GM19238 (cell line): ENCODE results near the gene PAX2.

Source experiments
- DNase-seq: peaks from one replicate; pipeline ENCODE4 v3.0.0; 2011; ENCODE audit warnings: low spot score; ENCODE audit not compliant: insufficient read length

PAX2 gene

GRCh38 chr10:100788002-100788903, 42.9 kb downstream of the PAX2 start:
- no peak for DNase-seq

GRCh38 chr10:100790761-100791208, 45.4 kb downstream of the PAX2 start:
- no peak for DNase-seq

DNA sequence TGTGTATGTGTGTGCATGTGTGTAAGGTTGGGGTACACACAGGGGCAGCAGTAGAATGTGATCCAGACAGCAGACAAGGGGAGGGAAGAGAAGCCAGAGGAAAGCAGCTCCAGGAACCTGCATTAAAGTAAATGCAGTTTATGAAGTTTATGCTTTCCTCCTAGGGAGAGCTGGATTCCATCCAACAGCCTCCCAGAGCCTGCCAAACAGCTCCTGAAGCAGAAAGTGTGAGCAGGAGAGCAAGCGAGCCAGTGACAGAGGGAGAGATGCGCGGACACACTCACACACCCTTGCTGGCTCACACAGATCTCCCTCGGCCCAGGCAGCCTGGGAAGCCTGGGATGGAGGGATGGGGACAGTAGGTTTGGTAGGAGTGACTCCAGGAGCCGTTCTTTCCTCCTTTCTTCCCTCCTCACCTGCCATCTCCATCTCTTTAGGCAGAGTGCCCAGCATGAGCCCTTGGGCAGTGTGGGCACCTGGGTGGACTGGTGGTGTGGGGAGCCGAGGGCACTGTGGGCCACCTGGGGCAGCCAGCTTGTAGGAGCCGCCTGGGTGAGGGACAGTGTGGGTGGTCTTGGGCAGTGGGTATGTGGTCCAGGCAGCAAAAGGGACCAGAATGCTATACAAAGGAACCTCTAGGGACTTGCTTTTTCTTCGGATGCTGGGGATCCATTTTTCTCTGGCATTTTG, 46.1 kb downstream of the PAX2 start:
- no peak for DNase-seq

DNA sequence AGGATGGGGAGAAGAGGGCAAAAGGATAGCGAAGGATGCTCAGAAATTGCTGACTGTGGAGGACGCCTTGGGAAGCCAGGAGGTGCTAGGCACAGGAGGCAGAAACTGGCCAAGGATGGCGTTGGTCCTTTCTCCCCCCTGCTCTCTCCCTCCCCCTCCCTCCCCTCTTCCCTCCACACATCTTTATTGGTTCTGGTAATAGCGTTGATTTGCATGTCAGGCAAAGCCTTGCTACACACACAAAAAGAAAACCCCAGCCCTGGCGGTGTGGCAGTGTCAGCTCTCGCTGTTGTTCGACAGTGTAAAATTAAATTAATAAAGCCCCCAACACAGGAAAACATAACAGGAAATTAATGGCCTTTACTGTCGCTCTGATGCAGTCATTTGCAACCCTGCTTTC, 47.2 kb downstream of the PAX2 start:
- no peak for DNase-seq

DNA sequence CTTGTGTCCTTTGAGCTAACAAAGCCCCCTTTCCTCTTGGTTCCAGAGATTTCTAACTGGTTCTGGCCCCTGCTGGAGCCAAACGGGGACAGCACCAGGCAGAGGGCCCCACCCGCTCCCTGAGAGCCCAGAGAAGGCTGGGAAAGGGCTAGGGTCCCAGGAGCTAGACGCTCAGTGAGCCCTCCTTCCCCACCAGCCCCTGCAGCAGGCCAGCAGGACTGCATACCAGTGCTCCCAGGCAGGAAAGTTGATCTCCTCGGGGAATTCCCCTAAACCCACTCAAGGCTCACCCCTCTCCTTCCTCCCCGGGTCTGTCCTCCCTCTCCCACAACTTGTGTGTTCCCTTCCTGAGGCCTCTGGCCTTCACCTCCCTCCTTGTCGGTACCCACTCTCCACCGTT, 47.7 kb downstream of the PAX2 start:
- DNase-seq = no peak

GRCh38 chr10:100799881-100800280, 54.5 kb downstream of the PAX2 start:
- DNase-seq = no peak

DNA sequence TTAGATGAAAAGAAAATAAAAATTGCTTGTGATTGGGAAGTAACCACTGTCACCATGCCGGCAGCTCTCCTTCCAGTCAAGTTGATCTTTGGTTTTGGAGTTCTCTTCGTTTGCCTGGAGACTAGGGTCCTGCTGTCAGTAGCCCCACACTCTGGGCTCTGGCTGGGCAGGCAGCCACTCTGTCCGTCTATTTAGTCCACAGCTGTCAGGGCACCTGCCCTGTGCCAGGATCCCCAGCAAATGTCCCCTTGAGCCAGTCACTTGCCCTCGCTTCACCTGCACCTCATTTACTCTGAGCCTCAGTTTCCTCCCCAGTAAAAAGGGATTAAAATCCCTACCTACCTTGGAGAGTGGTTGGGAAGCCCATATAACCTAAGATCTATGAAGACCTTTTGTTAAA, 55.5 kb downstream of the PAX2 start:
- no peak for DNase-seq

DNA sequence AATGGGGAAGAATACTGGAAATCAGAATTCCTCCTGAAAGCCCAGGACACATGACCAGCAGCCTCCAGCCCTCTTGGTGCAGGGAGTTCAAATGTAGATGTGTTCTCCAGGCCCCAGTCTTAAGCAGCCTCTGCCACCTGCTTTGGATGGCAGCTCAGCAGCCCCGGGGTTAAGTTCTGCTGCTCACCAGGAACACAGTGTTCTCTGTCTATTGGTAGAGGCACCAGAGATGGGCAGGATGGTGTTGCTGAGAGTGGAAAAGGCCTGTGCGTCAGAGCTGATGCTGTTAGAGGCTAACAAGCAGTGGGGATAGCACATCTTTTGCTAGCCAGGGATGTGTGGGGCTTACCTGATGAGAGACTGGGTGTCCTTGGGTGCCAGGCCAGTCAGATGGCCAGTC, 56.8 kb downstream of the PAX2 start:
- no peak for DNase-seq

DNA sequence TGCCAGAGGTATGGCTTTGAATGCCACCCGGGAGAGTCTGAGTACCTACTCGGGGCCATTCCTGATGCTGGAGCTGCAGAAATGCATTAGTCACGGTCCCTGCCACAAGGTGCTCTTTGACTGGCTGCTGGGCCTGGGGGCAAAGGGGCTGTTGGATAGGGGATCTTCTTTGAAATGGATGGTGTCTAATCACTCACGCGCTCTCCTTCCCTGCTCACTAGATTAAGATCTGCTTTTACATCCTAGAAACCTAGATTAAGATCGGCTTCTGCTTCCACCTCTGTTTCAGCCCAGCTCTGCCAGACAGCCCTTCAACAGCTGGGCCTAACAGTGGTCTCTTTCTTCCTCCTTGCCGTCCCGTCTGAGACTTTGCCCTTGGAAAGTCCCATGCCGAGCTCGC, 57.2 kb downstream of the PAX2 start:
- no peak for DNase-seq

GRCh38 chr10:100803492-100803891, 58.1 kb downstream of the PAX2 start:
- DNase-seq = no peak

GRCh38 chr10:100803908-100804307, 58.5 kb downstream of the PAX2 start:
- no peak for DNase-seq

DNA sequence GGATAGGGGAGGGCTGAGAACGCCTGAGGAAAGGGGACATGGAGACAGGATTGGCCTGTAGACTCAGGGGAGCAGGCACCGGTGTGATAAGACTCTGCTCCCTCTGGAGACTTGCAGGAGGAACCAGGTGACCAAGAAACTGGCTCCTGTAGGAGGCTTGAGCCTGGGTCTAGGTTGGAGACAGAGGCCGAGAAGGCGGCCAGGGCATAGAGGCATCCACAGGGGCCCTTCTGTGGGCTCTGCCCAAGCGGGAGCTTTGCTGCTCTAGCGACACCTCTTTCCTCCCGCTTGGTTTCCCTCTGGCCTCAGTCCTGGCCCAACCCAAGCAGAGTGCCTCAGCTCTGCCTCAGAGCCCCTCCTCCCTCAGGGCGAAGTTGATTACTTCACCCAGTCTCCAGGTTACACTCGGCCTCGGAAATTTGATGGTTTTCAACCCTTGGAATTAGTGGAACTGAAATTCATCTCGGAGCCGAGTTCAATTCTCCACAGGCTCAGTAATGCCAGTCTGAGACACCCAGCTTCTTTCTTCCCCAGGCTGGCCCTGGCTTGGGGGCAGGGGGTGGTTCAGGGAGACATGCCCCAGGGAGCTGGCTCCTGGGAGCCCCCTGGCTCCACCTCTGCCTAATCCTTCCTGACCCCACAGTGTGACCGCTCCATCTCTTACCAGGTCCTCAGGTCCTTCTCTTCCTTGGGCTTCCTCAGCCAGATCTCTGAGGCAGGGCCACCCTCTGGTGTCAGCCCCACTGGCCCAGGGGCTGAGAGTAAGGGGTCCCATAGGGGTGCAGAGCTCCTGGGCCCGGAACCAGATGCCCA, 60.4 kb downstream of the PAX2 start:
- DNase-seq = no peak

GRCh38 chr10:100806356-100806645, 60.9 kb downstream of the PAX2 start:
- DNase-seq = no peak

DNA sequence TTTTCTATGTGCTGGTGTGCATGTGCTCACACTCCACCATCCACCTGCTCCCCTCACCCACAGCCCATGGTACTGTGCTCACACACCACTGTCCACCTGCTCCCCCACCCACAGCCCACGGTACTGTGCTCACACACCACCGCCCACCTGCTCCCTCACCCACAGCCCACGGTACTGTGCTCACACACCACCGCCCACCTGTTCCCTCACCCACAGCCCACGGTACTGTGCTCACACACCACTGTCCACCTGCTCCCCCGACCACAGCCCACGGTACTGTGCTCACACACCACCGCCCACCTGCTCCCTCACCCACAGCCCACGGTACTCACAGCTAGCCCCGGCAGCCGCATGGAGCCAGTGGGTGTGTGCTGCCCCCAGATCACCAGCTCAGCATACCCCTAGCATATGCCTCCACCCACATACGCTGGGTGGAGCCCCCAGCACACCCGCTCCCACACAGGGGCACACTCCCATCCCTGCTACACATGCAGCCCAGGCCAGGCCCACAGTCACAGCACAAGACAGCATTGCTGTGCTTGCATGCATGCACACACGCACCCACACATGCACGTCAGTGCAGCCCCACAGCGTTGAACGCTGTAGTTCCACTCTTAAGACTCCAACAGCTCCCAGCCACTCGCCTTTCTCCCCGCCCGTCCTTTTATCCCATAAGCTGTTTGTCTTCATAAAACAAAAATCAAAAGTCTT, 62.0 kb downstream of the PAX2 start:
- no peak for DNase-seq

- no peak for DNase-seq
Observed at GRCh38 chr10:100808876-100809275, 63.5 kb downstream of the PAX2 start.

DNA sequence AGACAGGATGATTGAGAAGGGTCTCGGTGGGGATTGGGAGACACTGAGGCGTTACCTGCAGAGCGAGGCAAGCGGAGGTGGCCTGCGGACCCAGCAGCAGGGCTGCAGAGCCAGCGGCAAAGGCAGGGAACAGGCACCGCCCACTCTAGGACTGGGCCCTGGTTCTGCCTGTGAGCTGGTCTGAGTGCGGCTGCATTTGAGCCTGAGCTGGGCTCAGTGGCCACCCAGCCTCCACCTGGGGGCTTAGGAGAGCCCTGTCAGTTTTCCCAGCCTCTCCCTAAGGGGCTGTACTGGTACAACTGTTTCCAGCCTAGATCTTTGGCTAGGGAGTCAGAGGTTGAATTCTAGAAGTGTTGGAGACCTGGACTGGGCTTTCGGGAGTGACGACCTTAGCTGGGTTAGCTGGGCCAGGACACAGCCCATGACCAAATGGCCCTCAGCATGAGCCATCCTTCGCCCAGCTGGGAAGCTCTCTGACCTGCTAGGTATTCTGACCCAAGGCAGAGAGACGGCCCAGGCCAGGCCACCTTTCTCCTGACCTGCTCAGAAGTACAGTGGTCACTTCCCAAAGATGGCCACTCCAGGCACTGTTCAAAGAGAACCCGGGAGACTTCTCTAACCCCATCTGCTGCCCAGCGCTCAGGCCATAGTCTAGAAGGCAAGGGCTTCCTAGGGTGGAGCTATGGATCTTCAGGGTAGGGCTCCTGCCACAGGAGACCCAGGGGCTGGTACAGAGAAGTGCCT, 64.9 kb downstream of the PAX2 start:
- no peak for DNase-seq

- DNase-seq = no peak
Observed at GRCh38 chr10:100810835-100811116, 65.4 kb downstream of the PAX2 start.

GRCh38 chr10:100811261-100811660, 65.9 kb downstream of the PAX2 start:
- no peak for DNase-seq

DNA sequence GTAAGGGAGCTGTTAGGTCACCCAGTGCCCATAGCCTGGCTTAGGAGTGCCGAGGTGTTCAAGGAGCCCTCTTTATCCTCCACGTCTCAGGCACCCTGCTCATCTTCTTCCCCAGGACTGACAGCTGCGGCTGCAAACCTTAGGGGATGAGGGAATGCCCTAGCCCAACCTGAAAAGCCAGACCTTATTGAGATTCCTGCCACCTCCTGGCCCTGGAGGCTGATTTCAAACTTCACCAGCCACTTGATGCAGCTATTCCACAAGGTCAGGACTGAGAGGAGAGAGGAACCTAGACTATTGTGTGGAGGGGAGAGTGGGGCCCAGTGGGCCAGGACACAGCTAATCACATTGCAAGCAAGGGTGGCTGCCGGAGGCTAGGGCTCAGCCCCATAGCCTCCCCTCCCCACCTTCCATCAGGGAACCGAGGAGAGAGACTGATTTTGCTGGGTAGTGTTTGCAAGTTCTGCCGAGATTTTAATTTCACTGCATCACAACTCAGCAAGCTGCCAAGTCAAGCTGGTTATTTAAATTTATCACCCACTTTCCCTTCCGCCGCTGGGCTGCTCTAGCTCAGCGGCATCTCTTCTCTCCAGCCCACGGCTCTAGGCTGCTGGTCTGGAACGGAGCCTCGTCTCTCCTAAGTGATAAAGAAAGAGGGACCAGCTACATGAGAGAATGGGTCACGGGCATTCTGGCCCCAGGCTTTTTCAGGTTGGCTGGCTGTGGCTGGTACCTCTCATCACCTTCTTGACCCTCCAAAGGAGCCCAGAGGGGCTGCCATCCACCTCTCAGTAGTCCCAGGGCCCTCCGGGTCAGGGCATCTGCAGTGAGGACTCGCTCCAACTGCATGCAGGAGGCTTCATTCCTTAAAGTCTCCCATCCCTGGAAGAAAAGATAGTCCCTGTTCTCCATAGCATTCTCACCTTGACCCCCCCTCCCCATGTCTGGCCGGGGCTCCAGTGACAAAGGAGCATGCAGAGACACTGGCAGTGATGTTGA, 66.7 kb downstream of the PAX2 start:
- DNase-seq = no peak

DNA sequence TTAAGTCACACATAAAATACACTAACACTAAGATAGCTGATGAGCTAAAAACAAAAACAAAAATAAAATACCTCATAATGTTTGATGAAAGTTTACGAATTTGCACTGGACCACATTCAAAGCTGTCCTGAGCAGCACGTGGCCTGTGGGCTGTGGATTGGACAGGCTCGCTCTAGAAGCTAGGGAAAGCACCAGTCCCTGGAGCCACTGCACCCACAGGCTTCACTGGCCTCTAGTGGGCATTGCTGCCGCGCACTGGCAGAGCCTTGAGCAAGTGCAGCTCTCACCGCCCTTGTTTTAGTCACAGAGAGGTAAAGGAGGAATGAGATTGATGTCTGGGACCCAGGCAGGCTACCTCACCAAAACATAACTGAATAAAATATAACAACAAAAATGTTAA, 67.6 kb downstream of the PAX2 start:
- no peak for DNase-seq
